GM21529 (cell line): ENCODE measurements around the gene RNF20.
"Not testable (repeated sequence)": the region's sequence is repeated elsewhere in the genome, so short reads cannot be mapped to it uniquely, and the experiment has no call there.

Experiments
- ATAC-seq: cut with Tn5 transposase; IDR thresholded peaks from one replicate; pipeline ENCODE4 v1.9.1; 2021; ENCODE audit not compliant: unreplicated experiment

Gene RNF20

GRCh38 chr9:101528015-101528414, 5.6 kb upstream of the RNF20 start:
- ATAC-seq = no peak

- ATAC-seq = peak; percentile 42
Measured at GRCh38 chr9:101530076-101530711, 3.5 kb upstream of the RNF20 start.

- ATAC-seq = no peak
Measured at GRCh38 chr9:101536351-101536750, 2.7 kb downstream of the RNF20 start.

- ATAC-seq = no peak
Measured at GRCh38 chr9:101536938-101537337, 3.3 kb downstream of the RNF20 start.

- no peak for ATAC-seq
Measured at GRCh38 chr9:101540069-101540468, 6.4 kb downstream of the RNF20 start.

- no peak for ATAC-seq
Measured at GRCh38 chr9:101543098-101543735, 9.6 kb downstream of the RNF20 start.

GRCh38 chr9:101549472-101550098, 15.9 kb downstream of the RNF20 start:
- ATAC-seq = not testable (repeated sequence)

GRCh38 chr9:101561740-101562139, 28.1 kb downstream of the RNF20 start:
- no peak for ATAC-seq

GRCh38 chr9:101562966-101563365, 29.3 kb downstream of the RNF20 start:
- ATAC-seq = no peak

GRCh38 chr9:101564252-101564651, 30.6 kb downstream of the RNF20 start:
- no peak for ATAC-seq

GRCh38 chr9:101566904-101567724, 33.5 kb downstream of the RNF20 start:
- peak; percentile 84 for ATAC-seq

- ATAC-seq = no peak
Measured at GRCh38 chr9:101567725-101568350, 34.2 kb downstream of the RNF20 start.

- no peak for ATAC-seq
Measured at GRCh38 chr9:101569741-101570501, 36.3 kb downstream of the RNF20 start.

- no peak for ATAC-seq
Measured at GRCh38 chr9:101571114-101571513, 37.5 kb downstream of the RNF20 start.

GRCh38 chr9:101572316-101572715, 38.7 kb downstream of the RNF20 start:
- no peak for ATAC-seq

GRCh38 chr9:101574731-101575333, 41.2 kb downstream of the RNF20 start:
- ATAC-seq = no peak

- peak; percentile 76 for ATAC-seq
Measured at GRCh38 chr9:101578378-101578777, 44.7 kb downstream of the RNF20 start.

GRCh38 chr9:101579711-101580545, 46.3 kb downstream of the RNF20 start:
- ATAC-seq = no peak

GRCh38 chr9:101582553-101582952, 48.9 kb downstream of the RNF20 start:
- no peak for ATAC-seq
